Fibroblast of mammary gland (primary cell): ENCODE results near the gene PLEKHG5.

Experiments
- DNase-seq: peaks from one replicate; pipeline ENCODE4 v3.0.0-alpha.2; 2010; ENCODE audit warnings: low read depth
- H3K4me3 ChIP-seq: 2 replicates; pipeline ENCODE4 v1.5.1; 2011; ENCODE audit warnings: low read depth, mild to moderate bottlenecking, low read length, moderate library complexity; ENCODE audit not compliant: control insufficient read depth
- TF ChIP-seq, protein P1 (sequence below): conservative IDR thresholded peaks from 2 replicates; pipeline ENCODE4 v1.5.1; 2011; ENCODE audit warnings: low read depth, low read length, inconsistent platforms; ENCODE audit not compliant: control insufficient read depth, insufficient read depth

The PLEKHG5 gene

DNA sequence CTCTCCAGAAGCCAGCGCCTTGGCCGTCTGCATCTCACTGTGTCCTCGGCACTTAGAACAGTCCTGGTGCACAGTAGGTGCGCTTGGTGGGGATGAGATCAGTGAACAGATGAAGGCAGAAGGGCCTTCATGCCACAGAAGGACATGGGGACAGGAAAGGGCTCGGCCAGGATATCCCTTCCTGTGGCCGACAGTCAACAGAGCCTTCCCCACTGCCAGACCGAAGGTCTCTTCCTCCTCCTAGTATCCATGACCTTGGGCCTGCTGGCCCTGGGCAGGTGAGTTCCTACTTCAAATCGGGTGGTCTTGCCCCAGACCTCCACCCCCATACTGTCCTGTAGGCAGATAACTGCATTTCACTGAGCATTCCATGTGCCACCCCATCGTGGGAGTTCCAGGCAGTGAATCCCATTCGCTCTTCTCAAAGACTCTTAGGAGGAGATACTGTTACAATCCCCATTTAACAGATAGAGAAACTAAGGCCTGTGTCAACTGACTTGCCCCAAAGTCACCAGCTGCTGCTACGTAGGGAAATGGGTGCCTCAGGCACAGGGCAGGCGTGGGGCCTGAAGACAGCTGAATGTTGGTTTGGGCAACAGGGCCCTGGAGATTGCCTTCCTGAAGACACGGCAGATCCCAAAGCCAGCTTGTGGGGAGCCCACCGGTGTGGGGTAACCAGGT lies 3.5 kb downstream of the PLEKHG5 start:
- H3K4me3 ChIP-seq, result no peak overlapping the region
- no peak for DNase-seq
- TF ChIP-seq, protein P1, sequence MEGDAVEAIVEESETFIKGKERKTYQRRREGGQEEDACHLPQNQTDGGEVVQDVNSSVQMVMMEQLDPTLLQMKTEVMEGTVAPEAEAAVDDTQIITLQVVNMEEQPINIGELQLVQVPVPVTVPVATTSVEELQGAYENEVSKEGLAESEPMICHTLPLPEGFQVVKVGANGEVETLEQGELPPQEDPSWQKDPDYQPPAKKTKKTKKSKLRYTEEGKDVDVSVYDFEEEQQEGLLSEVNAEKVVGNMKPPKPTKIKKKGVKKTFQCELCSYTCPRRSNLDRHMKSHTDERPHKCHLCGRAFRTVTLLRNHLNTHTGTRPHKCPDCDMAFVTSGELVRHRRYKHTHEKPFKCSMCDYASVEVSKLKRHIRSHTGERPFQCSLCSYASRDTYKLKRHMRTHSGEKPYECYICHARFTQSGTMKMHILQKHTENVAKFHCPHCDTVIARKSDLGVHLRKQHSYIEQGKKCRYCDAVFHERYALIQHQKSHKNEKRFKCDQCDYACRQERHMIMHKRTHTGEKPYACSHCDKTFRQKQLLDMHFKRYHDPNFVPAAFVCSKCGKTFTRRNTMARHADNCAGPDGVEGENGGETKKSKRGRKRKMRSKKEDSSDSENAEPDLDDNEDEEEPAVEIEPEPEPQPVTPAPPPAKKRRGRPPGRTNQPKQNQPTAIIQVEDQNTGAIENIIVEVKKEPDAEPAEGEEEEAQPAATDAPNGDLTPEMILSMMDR, result no peak

DNA sequence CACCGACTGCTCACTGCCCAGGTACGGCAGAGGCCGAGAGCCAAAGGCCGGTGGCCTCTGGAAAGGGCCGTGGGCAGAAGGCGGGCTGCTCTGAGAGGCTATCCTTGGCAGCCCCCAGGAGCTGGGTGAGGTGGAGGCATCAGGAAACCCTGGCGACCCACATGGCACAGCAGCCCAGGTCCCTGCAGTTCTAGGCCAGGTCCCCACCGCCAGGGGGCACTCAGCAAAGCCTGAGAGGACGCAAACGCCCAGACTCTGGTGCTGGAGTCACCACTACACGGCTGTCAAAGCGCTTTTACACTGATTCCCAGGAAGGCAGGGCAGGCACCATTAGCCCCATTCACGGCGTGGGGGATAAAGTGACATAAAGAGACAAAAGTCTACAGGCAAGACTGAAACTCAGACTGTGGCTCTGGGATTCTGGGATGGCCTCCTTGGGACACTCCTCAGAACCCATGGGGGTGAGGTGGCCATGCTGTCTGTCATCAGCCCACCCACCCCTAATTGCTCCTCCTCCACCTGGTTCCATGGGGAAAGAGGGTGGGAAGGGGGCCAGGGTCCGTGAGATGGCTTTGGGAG lies 4.9 kb downstream of the PLEKHG5 start:
- TF ChIP-seq, protein P1, result peak; percentile 86
- H3K4me3 ChIP-seq, result no peak overlapping the region
- DNase-seq, result peak; percentile 74

- no peak for DNase-seq
- no peak overlapping the region for H3K4me3 ChIP-seq
- TF ChIP-seq, protein P1, result no peak
Observed at GRCh38 chr1:6485168-6486101, 6.0 kb downstream of the PLEKHG5 start.

GRCh38 chr1:6484826-6485167 lies 6.7 kb downstream of the PLEKHG5 start:
- TF ChIP-seq, protein P1, result no peak
- H3K4me3 ChIP-seq, result no peak overlapping the region
- no peak for DNase-seq

- no peak overlapping the region for H3K4me3 ChIP-seq
- no peak for DNase-seq
- TF ChIP-seq, protein P1, result no peak
Observed at GRCh38 chr1:6483761-6484117, 7.7 kb downstream of the PLEKHG5 start.

DNA sequence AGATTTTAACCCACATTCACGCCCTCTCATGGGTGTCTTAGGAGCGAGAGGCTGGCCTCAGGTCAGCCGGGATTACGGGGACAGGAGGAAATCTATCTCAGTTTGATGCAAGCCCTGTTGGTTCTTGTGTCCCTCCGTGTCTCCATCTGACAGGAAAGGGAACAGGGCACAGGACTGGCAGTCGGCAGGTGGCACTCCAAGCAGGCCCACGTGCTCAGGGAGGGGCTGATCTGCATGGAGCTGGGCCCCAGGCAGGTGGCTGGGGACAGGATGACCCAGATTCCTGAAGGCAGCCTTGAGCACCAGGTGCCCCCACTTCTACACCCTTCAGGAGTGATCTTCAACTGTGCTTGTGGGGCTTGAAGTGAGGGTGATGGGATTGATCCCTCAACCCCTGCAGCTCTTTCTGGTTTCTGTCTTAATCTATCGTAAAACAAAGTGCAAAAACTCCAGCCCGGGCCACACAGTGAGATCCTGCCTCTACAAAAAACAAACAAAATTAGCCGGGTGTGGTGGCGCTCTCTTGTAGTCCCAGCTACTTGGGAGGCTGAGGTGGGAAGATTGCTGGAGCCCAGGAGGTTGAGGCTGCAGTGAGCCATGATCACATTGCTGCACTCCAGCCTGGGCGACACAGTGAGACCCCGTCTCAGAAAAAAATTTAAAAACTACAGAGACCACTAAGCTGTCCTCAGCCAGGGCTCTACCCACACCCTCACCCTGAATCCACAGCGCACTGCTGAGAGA lies 8.3 kb downstream of the PLEKHG5 start:
- TF ChIP-seq, protein P1, result no peak
- no peak for DNase-seq
- H3K4me3 ChIP-seq, result no peak overlapping the region
